Measurements from ENCODE around the gene TCP11.

The TCP11 gene

DNA sequence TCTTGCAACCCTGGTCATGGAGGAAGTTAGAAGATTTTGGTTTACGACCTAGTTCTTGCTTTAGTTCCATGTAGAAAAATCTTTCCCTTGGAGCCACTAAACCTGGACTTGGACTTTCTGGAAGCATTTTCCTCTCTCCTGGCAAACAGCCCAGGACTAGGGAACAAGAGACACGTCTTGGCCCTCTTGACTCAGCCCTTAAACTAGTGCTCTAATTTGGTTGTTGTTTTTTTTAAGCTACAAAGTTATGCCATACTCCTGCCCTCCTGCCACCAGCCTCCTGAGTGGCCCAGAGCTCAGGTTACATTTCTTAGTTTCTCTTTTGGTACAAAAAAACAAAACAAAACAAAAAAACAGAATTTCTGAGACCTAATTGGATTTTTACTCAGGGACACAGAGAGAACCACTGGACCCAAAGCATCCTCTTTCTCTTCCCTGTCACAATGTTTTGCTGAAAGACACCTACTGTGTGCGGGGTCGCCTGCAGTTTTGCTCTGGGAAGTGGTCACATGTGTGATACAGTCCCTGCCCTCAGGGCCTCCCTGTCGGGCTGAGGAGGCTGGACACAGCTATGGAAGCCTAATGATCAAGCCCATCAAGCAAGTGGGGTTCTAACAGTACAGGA lies 40.3 kb upstream of the TCP11 start:
- Histone ChIP-seq H3K27me3 (ENCODE audit: control insufficient read depth, insufficient read depth, low read length) (peaks cover 1% of the 10 kb centered on the region; the same call in 1 of the 2 replicates), H3K9me3 (ENCODE audit: control insufficient read depth, insufficient read depth, low read length) (no peaks in the 10 kb centered on the region), H3K36me3 (ENCODE audit: control insufficient read depth, insufficient read depth, low read length) (no peaks in the 10 kb centered on the region), H3K4me1 (ENCODE audit: control insufficient read depth, insufficient read depth, low read length) (peaks cover 6% of the 10 kb centered on the region; the same call in 1 of the 2 replicates), H3K27ac (ENCODE audit: low read length) (no peak overlapping the region), H3K4me3 (ENCODE audit: low read length) (no peak overlapping the region)
- WGBS (ENCODE audit: insufficient coverage, insufficient read length): no CpG with 5 or more reads among the region's 5 CpGs
- no peak for DNase-seq (ENCODE audit: low read depth, low spot score)

DNA sequence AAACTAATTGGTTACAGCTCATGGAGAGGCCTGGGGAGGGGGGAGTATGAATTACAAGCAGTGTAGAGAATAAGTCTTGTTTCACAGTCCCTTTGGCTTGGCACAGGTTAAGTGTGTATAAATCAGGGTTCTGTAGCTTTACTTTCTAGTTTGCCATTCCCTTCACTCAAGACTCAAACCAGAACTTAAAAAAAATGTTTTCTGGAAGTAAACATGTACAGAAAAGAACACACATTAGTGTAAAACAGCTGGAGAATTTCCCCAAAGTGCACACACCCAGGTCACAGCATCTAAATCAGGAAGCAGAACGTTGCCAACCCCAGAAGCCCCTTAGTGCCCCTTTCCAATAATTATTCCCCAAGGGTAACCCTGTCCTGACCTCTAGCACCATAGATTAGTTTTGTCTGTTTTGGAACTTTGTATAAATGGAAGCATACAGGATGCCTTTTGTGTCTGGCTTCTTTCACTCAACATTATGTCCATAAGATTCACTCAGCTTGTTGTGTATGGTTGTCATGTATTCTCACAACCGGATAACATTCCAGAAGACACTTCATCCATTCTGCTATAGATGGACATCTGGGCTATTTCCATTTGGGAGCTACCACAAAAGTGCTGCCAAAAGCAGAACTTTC lies 38.9 kb upstream of the TCP11 start:
- no peak overlapping the region for H3K4me3 ChIP-seq (ENCODE audit: low read length)
- no peaks in the 10 kb centered on the region for H3K9me3 ChIP-seq (ENCODE audit: control insufficient read depth, insufficient read depth, low read length)
- H3K36me3 ChIP-seq (ENCODE audit: control insufficient read depth, insufficient read depth, low read length): no peaks in the 10 kb centered on the region
- peaks cover 5% of the 10 kb centered on the region; the same call in 1 of the 2 replicates for H3K4me1 ChIP-seq (ENCODE audit: control insufficient read depth, insufficient read depth, low read length)
- no CpG with 5 or more reads among the region's 2 CpGs for WGBS (ENCODE audit: insufficient coverage, insufficient read length)
- no peak for DNase-seq (ENCODE audit: low read depth, low spot score)
- peaks cover 1% of the 10 kb centered on the region; the same call in 1 of the 2 replicates for H3K27me3 ChIP-seq (ENCODE audit: control insufficient read depth, insufficient read depth, low read length)
- H3K27ac ChIP-seq (ENCODE audit: low read length): no peak overlapping the region

DNA sequence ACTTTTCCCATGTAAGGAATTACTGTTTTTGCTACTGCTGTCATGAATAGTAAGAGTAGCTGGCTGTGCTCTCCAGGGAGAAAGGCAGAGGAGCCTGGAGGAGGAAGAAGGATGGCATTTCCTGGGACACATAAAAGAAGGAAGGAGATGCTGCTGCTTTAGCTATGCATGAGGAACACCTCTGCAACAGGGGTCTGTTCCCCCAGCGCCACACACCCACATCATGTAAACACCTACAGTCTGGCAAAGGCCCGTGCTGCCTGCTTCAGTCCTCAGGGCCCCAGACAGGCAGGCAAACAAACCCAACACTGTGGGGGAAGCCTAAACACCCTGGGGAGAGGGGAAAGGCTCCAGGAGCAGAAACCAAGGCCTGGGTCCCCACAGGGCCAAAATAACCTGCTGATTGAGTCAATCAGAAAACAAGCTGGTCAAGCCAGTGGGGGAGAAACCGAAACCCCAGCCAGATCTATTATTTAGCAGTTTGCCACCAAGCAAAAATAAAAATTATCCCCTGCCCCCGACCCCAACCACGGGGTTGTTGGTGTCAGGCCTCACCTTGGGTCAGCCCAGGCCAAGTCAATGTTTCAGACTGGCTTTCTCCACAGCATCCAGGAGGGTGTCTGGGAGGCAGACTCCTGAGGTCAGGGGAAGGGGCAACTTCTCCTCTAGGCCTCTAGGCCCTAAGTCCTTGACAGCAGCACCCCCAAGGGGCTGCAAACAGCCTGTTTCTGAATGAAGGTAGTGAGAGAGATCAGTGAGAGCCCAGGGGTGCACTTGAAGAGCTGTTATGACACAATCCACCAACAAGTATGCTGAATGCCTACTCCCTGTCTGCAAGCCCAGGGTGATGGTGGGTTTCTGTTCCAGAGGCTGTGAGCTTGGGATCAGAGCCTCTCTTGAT lies 38.0 kb upstream of the TCP11 start:
- H3K36me3 ChIP-seq (ENCODE audit: control insufficient read depth, insufficient read depth, low read length): no peaks in the 10 kb centered on the region
- peaks cover 1% of the 10 kb centered on the region; the same call in 1 of the 2 replicates for H3K27me3 ChIP-seq (ENCODE audit: control insufficient read depth, insufficient read depth, low read length)
- H3K4me3 ChIP-seq (ENCODE audit: low read length): no peak overlapping the region
- no CpG with 5 or more reads among the region's 5 CpGs for WGBS (ENCODE audit: insufficient coverage, insufficient read length)
- peaks cover 5% of the 10 kb centered on the region; the same call in 1 of the 2 replicates for H3K4me1 ChIP-seq (ENCODE audit: control insufficient read depth, insufficient read depth, low read length)
- H3K9me3 ChIP-seq (ENCODE audit: control insufficient read depth, insufficient read depth, low read length): no peaks in the 10 kb centered on the region
- H3K27ac ChIP-seq (ENCODE audit: low read length): no peak overlapping the region
- no peak for DNase-seq (ENCODE audit: low read depth, low spot score)

DNA sequence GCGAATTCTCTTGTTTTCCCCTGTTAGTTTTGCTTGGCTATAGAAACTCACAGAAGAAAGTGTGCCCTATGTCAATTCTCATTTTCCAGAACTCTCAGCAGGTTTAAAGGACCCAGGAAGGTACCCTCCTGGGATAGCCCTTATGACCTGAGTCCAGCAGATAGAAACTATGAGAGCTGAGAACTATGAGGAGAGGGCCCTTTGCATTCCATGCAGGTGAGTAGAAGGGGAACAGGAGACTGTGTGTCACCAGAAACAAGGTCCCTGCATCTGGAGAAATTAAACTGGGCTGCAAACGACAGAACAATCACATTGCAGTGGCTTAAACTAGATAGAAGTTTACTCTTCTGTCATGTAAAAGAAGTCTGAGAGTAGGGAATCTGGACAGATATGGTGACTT lies 36.9 kb upstream of the TCP11 start:
- Histone ChIP-seq H3K27ac (ENCODE audit: low read length) (no peak overlapping the region), H3K36me3 (ENCODE audit: control insufficient read depth, insufficient read depth, low read length) (no peaks in the 10 kb centered on the region), H3K4me3 (ENCODE audit: low read length) (no peak overlapping the region), H3K9me3 (ENCODE audit: control insufficient read depth, insufficient read depth, low read length) (no peaks in the 10 kb centered on the region), H3K27me3 (ENCODE audit: control insufficient read depth, insufficient read depth, low read length) (no peaks in the 10 kb centered on the region; the same call in 1 of the 2 replicates), H3K4me1 (ENCODE audit: control insufficient read depth, insufficient read depth, low read length) (peaks cover 5% of the 10 kb centered on the region; the same call in 1 of the 2 replicates)
- no peak for DNase-seq (ENCODE audit: low read depth, low spot score)
- WGBS (ENCODE audit: insufficient coverage, insufficient read length): no CpG with 5 or more reads among the region's 2 CpGs

DNA sequence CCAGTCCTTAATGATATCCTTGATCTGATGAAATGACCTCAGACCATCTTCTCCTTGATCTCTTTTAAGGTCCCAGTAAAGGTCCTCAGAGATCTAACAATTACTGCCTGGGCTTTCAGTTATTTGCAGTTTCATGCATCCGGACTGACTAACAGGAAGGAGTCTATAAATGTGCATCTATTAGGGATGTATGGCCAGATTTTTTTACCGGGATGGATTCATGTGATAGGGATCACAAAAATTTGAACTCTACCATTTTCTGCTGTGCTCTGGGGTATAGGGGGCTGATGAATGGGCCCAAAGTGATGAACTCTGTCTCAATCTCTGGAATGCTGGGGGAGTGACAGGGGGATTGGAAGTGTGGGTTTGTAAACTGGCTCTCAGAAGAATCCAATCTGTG lies 36.5 kb upstream of the TCP11 start:
- no peak for DNase-seq (ENCODE audit: low read depth, low spot score)
- no CpG with 5 or more reads among the region's 2 CpGs for WGBS (ENCODE audit: insufficient coverage, insufficient read length)
- H3K27ac ChIP-seq (ENCODE audit: low read length): no peak overlapping the region

DNA sequence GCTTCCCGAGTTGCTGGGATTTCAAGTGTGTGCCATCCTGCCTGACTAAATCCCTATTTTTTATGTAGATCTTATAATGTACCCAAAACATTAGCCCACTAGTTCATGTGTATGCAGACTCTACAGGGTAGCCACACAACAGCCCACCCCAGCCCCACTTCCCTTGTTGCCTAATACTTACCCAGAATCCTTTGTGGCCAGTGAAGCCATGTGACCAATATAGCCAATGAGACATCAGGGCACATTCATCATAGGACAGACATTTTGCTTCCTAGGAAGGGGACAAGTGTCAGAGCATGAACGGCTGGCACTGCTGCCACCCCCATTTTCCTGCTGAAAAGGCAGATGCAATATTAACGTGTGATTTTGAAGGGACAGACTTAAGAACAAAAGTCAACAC lies 36.0 kb upstream of the TCP11 start:
- Histone ChIP-seq H3K4me3 (ENCODE audit: low read length) (no peak overlapping the region), H3K4me1 (ENCODE audit: control insufficient read depth, insufficient read depth, low read length) (peaks cover 5% of the 10 kb centered on the region; the same call in 1 of the 2 replicates), H3K36me3 (ENCODE audit: control insufficient read depth, insufficient read depth, low read length) (no peaks in the 10 kb centered on the region), H3K27ac (ENCODE audit: low read length) (no peak overlapping the region), H3K9me3 (ENCODE audit: control insufficient read depth, insufficient read depth, low read length) (no peaks in the 10 kb centered on the region), H3K27me3 (ENCODE audit: control insufficient read depth, insufficient read depth, low read length) (no peaks in the 10 kb centered on the region; the same call in 1 of the 2 replicates)
- no peak for DNase-seq (ENCODE audit: low read depth, low spot score)
- WGBS (ENCODE audit: insufficient coverage, insufficient read length): no CpG with 5 or more reads among the region's 3 CpGs

More for the DNA sequence above, 36.5 kb upstream of the TCP11 start:
- H3K9me3 ChIP-seq (ENCODE audit: control insufficient read depth, insufficient read depth, low read length): no peaks in the 10 kb centered on the region
- no peaks in the 10 kb centered on the region for H3K36me3 ChIP-seq (ENCODE audit: control insufficient read depth, insufficient read depth, low read length)
- H3K27me3 ChIP-seq (ENCODE audit: control insufficient read depth, insufficient read depth, low read length): no peaks in the 10 kb centered on the region; the same call in 1 of the 2 replicates
- peaks cover 5% of the 10 kb centered on the region; the same call in 1 of the 2 replicates for H3K4me1 ChIP-seq (ENCODE audit: control insufficient read depth, insufficient read depth, low read length)
- H3K4me3 ChIP-seq (ENCODE audit: low read length): no peak overlapping the region

DNA sequence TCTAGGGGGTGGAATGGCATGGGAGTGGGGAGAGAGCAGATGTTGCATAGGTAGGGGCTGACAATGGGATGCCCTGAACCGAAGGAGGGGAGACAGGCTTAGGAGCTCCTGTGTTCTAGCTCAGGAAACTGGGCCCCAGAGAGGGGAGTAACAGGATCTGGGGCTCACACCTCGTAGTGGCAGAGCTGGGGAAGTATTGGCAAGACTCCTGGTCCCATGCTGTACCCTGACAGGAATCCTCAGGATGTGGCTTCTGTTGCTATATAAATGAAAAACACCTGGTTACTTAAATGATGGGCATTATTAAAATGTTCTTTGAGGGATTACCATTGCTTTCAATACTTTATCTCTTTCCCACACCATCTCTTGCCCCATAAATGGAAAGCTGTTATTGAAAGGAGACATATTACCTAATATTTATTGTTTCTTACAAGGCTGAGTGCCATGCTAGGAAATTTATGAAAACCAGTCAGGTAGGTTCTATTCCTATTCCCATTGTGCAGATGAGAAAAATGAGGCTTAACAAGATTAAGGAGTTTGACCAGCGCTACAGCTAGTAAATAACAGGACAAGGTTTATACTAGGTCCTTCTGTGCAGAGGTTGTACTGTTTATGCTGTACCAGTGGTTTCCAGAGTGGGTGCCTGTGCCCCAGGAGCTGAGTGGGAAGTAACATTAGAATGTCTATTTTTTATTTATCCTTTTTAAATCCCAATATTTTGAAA lies 35.3 kb upstream of the TCP11 start:
- Histone ChIP-seq H3K9me3 (ENCODE audit: control insufficient read depth, insufficient read depth, low read length) (no peaks in the 10 kb centered on the region), H3K27ac (ENCODE audit: low read length) (no peak overlapping the region), H3K36me3 (ENCODE audit: control insufficient read depth, insufficient read depth, low read length) (no peaks in the 10 kb centered on the region), H3K4me1 (ENCODE audit: control insufficient read depth, insufficient read depth, low read length) (no peaks in the 10 kb centered on the region), H3K27me3 (ENCODE audit: control insufficient read depth, insufficient read depth, low read length) (no peaks in the 10 kb centered on the region), H3K4me3 (ENCODE audit: low read length) (no peak overlapping the region)
- DNase-seq (ENCODE audit: low read depth, low spot score): no peak
- WGBS (ENCODE audit: insufficient coverage, insufficient read length): no CpG with 5 or more reads among the region's 3 CpGs

DNA sequence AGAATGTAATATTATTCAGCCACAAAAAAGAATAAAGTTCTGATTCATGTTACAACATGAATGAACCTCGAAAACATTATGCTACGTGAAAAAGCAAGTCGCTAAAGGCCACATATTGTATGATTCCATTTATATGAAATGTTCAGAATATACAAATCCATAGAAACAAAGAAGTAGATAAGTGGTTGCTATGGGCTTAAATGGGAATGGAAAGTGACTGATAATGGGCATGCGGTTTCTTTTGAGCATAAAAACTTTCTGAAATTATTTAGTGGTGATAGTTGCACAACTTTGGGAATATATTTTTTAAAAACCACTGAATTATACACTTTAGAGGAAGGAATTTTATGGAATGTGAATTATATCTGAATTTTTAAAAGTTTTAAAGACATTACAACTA lies 33.4 kb upstream of the TCP11 start:
- H3K4me1 ChIP-seq (ENCODE audit: control insufficient read depth, insufficient read depth, low read length): no peaks in the 10 kb centered on the region
- H3K36me3 ChIP-seq (ENCODE audit: control insufficient read depth, insufficient read depth, low read length): no peaks in the 10 kb centered on the region
- H3K27me3 ChIP-seq (ENCODE audit: control insufficient read depth, insufficient read depth, low read length): no peaks in the 10 kb centered on the region
- H3K27ac ChIP-seq (ENCODE audit: low read length): no peak overlapping the region
- no peak for DNase-seq (ENCODE audit: low read depth, low spot score)
- WGBS (ENCODE audit: insufficient coverage, insufficient read length): no CpG with 5 or more reads among the region's 4 CpGs
- no peaks in the 10 kb centered on the region for H3K9me3 ChIP-seq (ENCODE audit: control insufficient read depth, insufficient read depth, low read length)
- H3K4me3 ChIP-seq (ENCODE audit: low read length): no peak overlapping the region

DNA sequence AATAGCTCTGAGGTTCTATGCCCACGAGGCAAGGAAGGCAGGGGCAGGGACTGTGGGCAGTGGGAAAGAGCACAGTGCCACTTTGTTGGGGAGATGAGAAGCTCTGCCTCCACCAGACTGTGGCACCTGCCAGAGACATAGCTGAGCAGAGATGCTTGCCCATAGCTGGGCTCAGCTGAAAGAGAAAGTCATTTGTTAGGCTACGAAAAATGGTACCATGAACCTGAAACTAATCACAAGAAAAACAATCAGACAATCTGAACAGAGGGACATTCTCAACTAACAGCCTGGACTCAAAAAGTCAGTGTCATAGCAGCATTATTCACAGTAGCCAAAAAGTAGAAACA lies 32.9 kb upstream of the TCP11 start:
- H3K4me3 ChIP-seq (ENCODE audit: low read length): no peak overlapping the region
- no peak for DNase-seq (ENCODE audit: low read depth, low spot score)
- WGBS (ENCODE audit: insufficient coverage, insufficient read length): no CpG with 5 or more reads among the region's 2 CpGs
- H3K9me3 ChIP-seq (ENCODE audit: control insufficient read depth, insufficient read depth, low read length): no peaks in the 10 kb centered on the region
- no peak overlapping the region for H3K27ac ChIP-seq (ENCODE audit: low read length)
- H3K36me3 ChIP-seq (ENCODE audit: control insufficient read depth, insufficient read depth, low read length): no peaks in the 10 kb centered on the region
- no peaks in the 10 kb centered on the region for H3K4me1 ChIP-seq (ENCODE audit: control insufficient read depth, insufficient read depth, low read length)
- no peaks in the 10 kb centered on the region for H3K27me3 ChIP-seq (ENCODE audit: control insufficient read depth, insufficient read depth, low read length)

Data from iPS DF 6.9 (cell line).